GM21737 (cell line): ENCODE results near the gene TNFRSF19.

Experiments used
- ATAC-seq: cut with Tn5 transposase; IDR thresholded peaks from one replicate; pipeline ENCODE4 v1.9.1; 2021; ENCODE audit warnings: mild to moderate bottlenecking, moderate library complexity; ENCODE audit not compliant: unreplicated experiment

Gene TNFRSF19

DNA sequence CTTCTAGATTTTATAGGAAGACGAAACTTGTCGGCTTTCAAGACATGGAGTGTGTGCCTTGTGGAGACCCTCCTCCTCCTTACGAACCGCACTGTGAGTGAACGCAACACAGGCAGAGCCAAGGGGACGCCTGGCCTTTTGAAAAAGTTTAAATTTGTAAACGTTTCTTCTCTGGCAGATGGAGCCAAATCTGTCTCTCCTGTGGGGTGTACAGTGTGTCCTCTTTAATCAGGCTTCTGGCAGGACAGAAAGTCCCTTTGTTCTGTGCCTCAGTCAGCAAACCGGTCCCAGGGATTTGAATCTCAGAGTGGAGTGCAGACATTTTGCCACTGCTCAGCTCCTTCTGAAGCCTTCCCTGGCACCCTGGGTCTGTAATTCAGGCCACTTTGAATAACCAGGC lies 56.5 kb downstream of the TNFRSF19 start:
- no peak for ATAC-seq

DNA sequence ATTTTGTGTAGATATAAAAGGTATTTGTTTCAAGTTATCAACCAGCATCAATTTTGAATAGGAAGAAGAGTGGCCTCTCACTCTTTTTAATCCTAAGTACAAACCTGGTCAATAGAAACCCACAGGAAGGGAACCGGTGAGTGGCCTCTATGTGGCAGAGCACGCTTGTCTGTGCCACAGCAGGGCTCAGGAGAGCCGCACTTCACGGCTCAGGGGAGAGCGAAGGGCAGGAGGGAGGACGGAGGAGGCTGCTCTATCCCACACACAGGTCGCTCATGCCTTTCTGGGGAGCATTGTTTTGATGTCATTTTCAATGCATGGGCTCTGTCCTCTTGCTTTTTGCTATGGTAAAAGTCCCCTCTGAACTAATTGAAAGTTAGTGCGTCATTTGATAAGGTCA lies 57.2 kb downstream of the TNFRSF19 start:
- ATAC-seq = no peak

- ATAC-seq = no peak
Observed at GRCh38 chr13:23628250-23628649, 58.0 kb downstream of the TNFRSF19 start.

- ATAC-seq = no peak
Observed at GRCh38 chr13:23628765-23629565, 58.8 kb downstream of the TNFRSF19 start.

DNA sequence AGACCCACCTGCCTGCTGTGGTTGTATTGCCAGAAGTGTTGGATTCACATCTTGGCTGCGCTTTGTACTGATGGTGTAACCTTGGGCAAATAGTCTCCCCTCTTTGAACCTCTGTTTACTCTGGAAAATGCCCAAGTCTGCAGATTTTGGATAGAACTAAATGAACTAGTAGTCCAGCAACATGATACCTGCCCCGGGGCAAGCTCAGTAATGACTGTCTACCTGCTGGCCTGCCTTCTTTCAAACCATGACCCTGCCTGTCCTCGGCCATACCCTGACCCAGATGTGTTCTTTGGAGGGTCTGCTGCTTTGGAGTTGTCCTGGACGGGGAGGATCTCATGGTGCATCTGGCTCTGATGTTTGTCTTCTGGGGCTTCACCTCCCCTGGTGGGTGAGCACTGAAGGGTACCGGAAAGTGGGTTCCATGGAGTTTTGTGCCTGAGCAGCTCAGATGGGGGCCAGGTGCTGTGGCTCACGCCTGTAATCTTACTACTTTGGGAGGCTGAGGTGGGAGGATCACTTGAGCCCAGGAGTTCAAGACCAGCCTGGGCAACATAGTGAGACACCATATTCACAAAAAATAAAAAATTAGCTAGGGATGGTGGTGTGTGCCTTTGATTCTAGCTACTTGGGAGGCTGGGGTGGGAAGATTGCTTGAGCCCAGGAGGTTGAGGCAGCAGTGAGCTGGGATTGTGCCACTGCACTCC lies 59.5 kb downstream of the TNFRSF19 start:
- no peak for ATAC-seq

DNA sequence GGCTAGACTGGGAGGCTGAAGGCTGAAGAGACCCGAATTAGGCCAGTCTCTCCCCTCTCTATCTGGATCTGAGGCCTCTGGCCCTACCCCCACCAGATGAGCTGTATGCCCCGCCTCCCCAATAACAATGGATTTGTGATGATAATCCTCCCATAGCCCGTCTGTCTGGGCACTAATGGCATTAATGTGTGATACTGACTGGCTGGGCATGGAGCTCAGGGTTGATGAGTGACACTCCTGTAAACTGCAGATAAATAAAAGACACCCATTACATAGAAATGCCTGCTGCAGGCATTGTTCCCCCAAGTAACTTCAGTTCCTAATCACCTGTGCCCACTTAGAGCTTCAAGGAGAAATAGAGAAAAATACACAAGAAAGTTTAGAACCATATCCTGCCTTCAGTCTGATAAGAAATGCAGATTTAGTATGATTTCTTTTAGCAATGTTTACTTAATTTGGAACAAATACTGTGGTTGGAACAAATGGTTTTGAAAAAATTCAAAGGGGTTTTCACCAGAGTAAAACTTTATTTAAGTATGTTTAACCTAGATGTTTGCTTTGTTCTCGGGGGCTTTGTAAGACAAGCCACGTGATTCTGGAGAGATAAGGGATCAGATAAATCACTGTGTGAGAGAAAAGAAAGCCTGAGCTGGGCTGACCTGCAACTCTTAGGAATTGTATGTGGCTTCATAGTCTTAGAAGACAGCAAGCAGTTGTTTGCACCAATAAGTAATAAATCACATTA lies 60.3 kb downstream of the TNFRSF19 start:
- ATAC-seq = no peak

- no peak for ATAC-seq
Observed at GRCh38 chr13:23631311-23632047, 61.3 kb downstream of the TNFRSF19 start.

GRCh38 chr13:23632048-23632582 lies 61.9 kb downstream of the TNFRSF19 start:
- no peak for ATAC-seq

GRCh38 chr13:23632741-23633140 lies 62.5 kb downstream of the TNFRSF19 start:
- no peak for ATAC-seq

- ATAC-seq = no peak
Observed at GRCh38 chr13:23634897-23635296, 64.7 kb downstream of the TNFRSF19 start.

DNA sequence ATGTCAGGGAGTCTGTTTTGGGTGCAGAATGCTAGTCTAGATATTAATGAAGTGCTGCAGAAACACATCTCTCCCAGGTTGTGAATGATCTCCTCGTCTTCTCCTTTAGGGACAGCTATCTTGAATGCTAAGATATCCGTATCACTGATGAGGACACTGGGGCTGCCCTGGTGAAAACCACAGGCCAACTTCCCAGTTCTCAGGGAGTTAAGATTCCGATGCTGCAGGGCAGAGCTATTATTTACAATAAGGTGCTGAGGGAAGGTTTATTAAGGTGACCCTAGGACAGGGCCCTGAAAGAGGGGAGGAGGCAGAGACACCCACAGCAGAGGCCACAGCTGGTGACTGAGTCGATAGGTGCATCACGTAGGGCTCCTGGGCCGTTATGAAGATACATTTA lies 66.1 kb downstream of the TNFRSF19 start:
- no peak for ATAC-seq

- no peak for ATAC-seq
Observed at GRCh38 chr13:23637829-23638228, 67.6 kb downstream of the TNFRSF19 start.

- no peak for ATAC-seq
Observed at GRCh38 chr13:23639674-23640073, 69.5 kb downstream of the TNFRSF19 start.

GRCh38 chr13:23642110-23642509 lies 71.9 kb downstream of the TNFRSF19 start:
- ATAC-seq = no peak

DNA sequence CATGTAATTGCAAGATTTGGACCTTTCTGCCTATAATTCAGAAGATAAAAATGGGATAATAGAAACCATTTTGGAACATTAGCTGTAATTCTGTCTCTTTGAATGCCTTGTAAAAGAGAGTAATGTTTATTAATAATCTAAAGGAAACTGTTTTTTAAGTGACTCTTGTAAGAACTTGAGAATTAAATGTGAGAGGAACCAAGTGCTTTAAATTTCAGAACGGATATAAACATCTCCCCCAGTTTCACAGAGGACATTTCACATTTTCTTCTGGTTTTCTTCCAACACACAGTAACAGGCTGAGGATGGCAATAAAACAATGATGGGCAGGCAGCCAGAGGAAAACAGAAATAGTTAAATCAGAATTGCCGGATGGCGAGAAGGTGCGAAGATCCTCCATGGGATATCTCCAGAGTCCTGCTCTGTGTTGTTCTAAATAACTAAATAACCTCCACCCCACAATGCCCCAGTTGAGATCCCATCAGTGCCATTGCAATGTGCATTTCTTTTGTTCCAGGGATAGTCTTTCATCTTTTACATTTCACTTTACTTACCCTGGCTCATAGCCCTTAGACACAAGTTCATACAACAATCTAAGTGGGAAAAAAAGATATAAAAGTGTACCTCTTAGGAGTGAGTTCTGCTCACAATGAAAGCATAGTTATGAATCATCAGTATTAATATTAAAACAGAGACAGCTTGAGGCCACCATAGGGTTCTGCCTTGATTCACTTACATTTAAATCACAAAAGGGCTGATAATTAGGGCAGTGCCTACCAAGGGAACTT lies 73.3 kb downstream of the TNFRSF19 start:
- no peak for ATAC-seq

- ATAC-seq = no peak
Observed at GRCh38 chr13:23644126-23644419, 73.9 kb downstream of the TNFRSF19 start.

DNA sequence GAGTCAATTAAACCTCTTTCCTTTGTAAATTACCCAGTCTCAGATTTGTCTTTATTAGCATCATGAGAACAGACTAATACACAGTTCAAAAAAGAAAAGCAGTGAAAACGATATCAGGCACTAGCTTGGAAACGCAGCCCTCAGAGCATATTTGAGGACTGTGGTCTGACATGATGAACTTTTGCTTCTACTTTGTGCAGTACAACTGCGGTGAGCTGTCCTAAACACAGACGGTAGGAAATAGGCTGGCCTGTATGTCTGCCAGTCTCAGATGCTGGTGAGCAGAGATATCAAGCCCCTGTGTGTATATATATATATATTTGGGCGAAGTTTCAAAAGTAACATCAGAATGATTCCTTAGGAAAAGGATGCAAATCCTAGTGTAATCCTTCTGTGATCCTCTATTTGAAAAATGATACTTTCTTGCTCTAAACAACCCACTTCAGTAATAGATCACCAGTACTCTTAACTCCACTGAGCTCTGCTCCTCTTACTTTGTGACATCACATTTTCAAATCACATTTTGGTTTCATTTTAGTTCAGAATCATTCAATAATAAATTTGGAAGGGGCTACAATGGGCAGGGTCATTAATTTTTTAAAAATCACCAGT lies 74.4 kb downstream of the TNFRSF19 start:
- ATAC-seq = no peak

- ATAC-seq = no peak
Observed at GRCh38 chr13:23645851-23646250, 75.6 kb downstream of the TNFRSF19 start.

DNA sequence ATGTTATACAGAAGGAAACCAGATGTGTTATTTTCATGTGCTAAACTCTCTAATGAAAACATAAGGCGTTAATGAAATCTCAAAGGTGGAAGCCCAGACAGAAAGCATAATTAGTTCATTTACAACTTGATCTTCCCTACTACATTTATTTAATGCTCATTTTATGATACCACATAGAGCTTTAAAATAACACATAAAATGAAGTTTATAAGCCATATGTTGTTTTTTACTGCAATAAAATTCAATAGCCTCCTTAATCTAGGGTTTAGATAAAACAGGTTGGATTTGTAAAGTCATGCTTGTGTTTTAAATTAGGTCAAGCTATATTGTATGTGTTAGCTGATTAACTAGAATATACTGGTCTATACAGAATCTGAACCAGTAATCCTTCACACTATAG lies 81.2 kb downstream of the TNFRSF19 start:
- ATAC-seq = no peak

DNA sequence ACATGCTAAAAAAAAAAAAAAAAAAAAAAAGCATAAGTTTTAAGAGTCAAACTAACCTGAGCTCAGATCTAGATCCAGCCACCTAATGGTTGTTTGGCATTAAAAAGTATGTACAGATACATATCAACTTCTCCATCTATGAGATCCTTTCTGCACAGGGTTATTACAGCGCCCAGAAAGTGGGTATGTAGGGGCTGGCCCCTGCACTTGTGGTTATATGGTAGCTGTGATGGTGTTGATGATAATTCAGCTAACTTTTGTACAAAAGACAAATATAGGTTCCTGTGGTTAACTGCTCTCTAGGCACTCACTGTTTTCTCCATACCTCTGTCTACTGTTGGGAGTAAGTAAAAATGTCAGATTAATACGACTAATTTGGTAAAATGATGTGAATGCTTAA lies 81.7 kb downstream of the TNFRSF19 start:
- ATAC-seq = no peak
